Activated T-helper 2 cell treated with anti-CD3 and anti-CD28 coated beads, Interferon-gamma antibody, Interleukin-2, Interleukin-4, amounts not matched to agents 10 μg/mL and 5 μg/mL and 100 μg/mL, durations not matched to agents 14 hours and 24 hours and 36 hours (primary cell): Measurements from ENCODE around the gene CUL9. TPM values are rescaled to one million over a fixed set of nuclear protein-coding genes. Genes with fewer than 3 reads are reported as not detected.
A peak's percentile ranks its signal among the peaks of the same experiment; 100 is the strongest.
"Not testable (repeated sequence)": the region's sequence is repeated elsewhere in the genome, so short reads cannot be mapped to it uniquely, and the experiment has no call there.

Experiments used
- DNase-seq: peaks from one replicate; pipeline ENCODE4 v3.0.0; 2021; ENCODE audit warnings: low spot score
- H3K27ac Mint-ChIP-seq: one replicate; pipeline ENCODE4 v1.8.0; 2021; ENCODE audit warnings: mixed read lengths
- H3K27me3 Mint-ChIP-seq: one replicate; pipeline ENCODE4 v1.8.0; 2021; ENCODE audit warnings: low read depth, mixed read lengths
- H3K36me3 Mint-ChIP-seq: one replicate; pipeline ENCODE4 v1.8.0; 2021; ENCODE audit warnings: low read depth, mixed read lengths
- H3K4me1 Mint-ChIP-seq: one replicate; pipeline ENCODE4 v1.8.0; 2021; ENCODE audit warnings: low read depth, mixed read lengths
- H3K4me3 Mint-ChIP-seq: one replicate; pipeline ENCODE4 v1.8.0; 2021; ENCODE audit warnings: low read depth, mild to moderate bottlenecking, moderate library complexity, mixed read lengths
- H3K9me3 Mint-ChIP-seq: one replicate; pipeline ENCODE4 v1.8.0; 2021; ENCODE audit warnings: mixed read lengths
- intact Hi-C: fragments of 100-400 bp; cut with micrococcal nuclease; formaldehyde crosslinking; loops from one replicate; pipeline ENCODE4 v1.15.1; 2023
- total RNA-seq: library from RNA; stranded (reverse); gene quantifications from 2 replicates; pipeline ENCODE4 v1.2.3, GENCODE V29; 2022

The CUL9 gene
- 34.3 and 37.4 TPM in 2 replicates for total RNA-seq

DNA sequence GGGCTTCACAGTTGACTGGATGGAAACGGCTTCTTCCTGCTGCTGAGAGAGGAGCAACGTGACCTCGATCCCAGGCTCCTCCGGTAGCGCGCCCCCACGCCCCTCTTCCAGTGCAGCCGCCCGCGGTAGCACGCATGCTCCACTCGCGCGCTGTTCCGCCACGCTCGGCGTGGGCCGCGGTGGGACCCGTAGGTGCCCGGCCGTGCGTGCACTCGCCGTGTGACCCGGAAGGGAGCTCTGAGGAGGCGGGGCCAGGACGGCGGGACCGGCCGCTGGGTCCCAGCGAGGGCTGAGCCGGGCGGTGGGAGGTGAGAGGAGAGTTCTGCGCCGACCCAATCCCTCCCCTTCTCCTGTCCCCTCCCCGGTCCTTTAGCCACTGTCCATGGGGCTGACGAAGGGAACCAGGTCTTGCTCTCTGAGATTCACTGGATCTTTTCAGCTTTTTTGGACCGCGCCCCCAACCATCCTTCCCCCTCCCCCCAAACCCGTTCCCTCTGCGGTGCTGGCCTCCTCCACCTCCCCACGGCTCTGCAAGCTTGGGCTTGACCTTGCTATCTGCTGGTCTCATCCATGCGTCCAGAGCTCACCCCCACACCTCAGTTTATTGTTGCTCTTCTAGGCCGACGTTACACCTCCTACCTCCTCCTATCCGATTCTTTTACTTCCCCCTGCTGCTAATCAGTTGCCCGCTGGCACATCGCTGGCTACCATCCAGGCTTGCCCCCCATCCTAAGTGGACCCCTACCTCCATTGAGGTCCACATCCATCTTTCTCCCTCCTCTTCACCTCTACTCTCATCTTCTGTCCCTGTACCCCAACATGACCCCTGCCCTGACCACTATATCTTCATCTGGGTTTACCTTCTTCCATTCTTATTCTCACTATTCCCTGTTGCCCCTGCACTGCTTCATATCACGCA, at the start of gene CUL9:
TSS of gene CUL9 (plus strand) at position 255 of the 919 bp plus-strand sequence. CDS start 2,115 bp downstream, outside the sequence.
- Mint-ChIP-seq H3K27ac (peak within 1 kb of the TSS; percentile 82), H3K27me3 (no peaks in the 10 kb centered on the region), H3K4me1 (peaks cover 38% of the 10 kb centered on the region), H3K36me3 (peaks cover 37% of the 10 kb centered on the region), H3K4me3 (peak within 1 kb of the TSS; percentile 98), H3K9me3 (no peaks in the 10 kb centered on the region)
- DNase-seq: peak; percentile 76
- intact Hi-C loops: loop anchor here (1.0 kb wide), 1 partner anchor 8 kb away; no protein-coding TSS in a partner anchor

DNA sequence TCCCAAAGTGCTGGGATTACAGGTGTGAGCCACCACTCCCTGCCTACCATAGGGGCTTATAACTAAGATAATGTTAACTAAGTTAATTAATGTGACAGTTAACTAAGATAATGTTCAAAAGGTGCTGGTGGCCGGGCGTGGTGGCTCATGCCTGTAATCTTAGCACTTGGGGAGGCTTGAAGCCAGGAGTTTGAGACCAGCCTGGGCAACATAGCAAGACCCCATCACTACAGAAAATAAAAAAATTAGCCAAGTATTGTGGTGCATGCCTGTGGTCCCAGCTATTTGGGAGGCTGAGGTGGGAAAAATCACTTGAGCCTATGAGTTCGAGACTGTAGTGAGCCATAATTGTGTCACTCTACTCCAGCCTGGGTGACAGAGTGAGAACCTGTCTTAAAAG, 43.7 kb upstream of the CUL9 start:
- no peaks in the 10 kb centered on the region for H3K36me3 Mint-ChIP-seq
- intact Hi-C loops: no loop called here

DNA sequence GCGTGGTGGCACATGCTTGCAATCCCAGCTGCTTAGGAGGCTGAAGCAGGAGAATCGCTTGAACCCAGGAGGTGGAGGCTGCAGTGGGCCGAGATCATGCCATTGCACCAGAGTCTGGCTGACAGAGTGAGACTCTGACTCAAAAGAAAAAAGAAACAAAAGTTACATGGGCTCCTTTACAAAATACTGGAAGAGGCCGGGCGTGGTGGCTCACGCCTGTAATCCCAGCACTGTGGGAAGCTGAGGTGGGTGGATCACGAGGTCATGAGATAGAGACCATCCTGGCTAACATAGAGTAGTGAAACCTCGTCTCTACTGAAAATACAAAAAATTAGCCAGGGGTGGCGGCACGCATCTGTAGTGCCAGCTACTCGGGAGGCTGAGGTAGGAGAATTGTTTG, 42.0 kb upstream of the CUL9 start:
- intact Hi-C loops, H3K9me3 Mint-ChIP-seq, H3K4me1 Mint-ChIP-seq, H3K27me3 Mint-ChIP-seq, H3K36me3 Mint-ChIP-seq, H3K27ac Mint-ChIP-seq, H3K4me3 Mint-ChIP-seq, DNase-seq: not testable (repeated sequence)

More for the DNA sequence above, 43.7 kb upstream of the CUL9 start:
- DNase-seq: no peak
- no peaks in the 10 kb centered on the region for H3K9me3 Mint-ChIP-seq
- H3K4me3 Mint-ChIP-seq: no peak overlapping the region
- H3K4me1 Mint-ChIP-seq: no peaks in the 10 kb centered on the region
- H3K27me3 Mint-ChIP-seq: no peaks in the 10 kb centered on the region
- no peak overlapping the region for H3K27ac Mint-ChIP-seq

DNA sequence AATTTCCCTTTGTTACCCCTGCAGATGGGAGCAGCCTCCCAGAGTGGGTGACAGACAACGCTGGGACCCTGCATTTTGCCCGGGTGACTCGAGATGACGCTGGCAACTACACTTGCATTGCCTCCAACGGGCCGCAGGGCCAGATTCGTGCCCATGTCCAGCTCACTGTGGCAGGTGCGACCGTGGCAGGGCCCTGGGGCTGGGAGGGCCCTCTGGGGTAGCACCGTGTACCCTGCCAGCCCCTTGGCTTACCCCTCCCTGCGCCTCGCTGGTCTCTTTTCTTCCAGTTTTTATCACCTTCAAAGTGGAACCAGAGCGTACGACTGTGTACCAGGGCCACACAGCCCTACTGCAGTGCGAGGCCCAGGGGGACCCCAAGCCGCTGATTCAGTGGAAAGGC, 40.4 kb upstream of the CUL9 start:
- intact Hi-C loops: no loop called here
- peaks cover 4% of the 10 kb centered on the region for H3K4me1 Mint-ChIP-seq
- H3K27ac Mint-ChIP-seq: no peak overlapping the region
- no peaks in the 10 kb centered on the region for H3K9me3 Mint-ChIP-seq
- H3K36me3 Mint-ChIP-seq: no peaks in the 10 kb centered on the region
- H3K27me3 Mint-ChIP-seq: no peaks in the 10 kb centered on the region
- no peak overlapping the region for H3K4me3 Mint-ChIP-seq
- DNase-seq: no peak

DNA sequence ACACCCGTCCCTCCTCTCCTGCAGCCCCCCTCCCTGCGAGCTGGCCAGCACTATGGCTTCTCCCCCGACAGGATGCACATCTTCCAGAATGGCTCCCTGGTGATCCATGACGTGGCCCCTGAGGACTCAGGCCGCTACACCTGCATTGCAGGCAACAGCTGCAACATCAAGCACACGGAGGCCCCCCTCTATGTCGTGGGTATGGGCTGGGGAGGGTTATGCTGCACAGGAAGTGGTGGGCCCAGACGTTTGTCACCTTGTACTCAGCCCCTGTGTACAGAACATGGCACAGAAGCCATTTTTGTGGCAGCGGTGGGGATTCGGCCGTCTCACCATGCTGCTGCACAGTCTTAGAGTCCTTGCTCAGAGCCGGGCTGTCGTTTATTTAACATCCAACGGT, 39.9 kb upstream of the CUL9 start:
- H3K27ac Mint-ChIP-seq: no peak overlapping the region
- no peak overlapping the region for H3K4me3 Mint-ChIP-seq
- H3K9me3 Mint-ChIP-seq: no peaks in the 10 kb centered on the region
- no peaks in the 10 kb centered on the region for H3K36me3 Mint-ChIP-seq
- H3K27me3 Mint-ChIP-seq: no peaks in the 10 kb centered on the region
- DNase-seq: no peak
- H3K4me1 Mint-ChIP-seq: peaks cover 4% of the 10 kb centered on the region
- intact Hi-C loops: no loop called here

DNA sequence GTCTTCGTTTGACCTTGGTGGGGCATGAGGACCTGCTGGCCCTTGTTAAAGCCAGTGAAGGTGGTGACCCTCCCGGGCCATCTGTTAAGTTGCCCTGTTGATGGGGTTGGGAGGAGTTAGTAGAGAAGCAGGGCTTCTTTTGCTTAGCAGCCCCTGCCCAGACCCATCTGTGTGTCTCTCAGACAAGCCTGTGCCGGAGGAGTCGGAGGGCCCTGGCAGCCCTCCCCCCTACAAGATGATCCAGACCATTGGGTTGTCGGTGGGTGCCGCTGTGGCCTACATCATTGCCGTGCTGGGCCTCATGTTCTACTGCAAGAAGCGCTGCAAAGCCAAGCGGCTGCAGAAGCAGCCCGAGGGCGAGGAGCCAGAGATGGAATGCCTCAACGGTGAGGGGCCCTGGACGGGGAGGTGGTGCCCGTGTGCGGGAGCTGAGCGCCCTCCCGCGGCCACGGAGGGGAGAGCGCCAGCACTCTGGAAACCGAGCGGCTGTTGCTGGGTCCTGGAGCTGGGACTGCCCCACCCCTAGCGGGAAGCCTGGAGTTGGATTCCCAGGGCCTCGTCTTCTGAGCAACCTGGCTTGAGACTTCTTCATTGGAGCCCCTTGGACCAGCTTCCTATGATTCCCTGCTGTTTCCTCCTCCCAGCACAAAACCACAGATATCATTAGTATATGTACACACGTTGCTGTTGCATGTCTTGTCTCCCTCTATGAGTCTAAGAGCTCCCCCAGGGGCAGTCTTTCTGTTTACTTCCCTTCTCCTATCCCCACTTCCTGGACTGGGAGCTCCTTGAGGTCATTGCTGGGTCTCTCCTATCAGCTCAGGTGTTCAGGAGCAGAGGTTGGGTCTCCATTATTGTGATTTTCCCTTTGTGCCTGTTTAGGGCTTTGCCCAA, 38.5 kb upstream of the CUL9 start:
- H3K27me3 Mint-ChIP-seq: no peaks in the 10 kb centered on the region
- intact Hi-C loops: loop anchor here (1.0 kb wide), 3 partner anchors 73 to 242 kb away; no protein-coding TSS in a partner anchor
- peak; percentile 70 for DNase-seq
- H3K36me3 Mint-ChIP-seq: no peaks in the 10 kb centered on the region
- no peak overlapping the region for H3K4me3 Mint-ChIP-seq
- H3K9me3 Mint-ChIP-seq: no peaks in the 10 kb centered on the region
- peak overlapping the region; percentile 25 for H3K27ac Mint-ChIP-seq
- H3K4me1 Mint-ChIP-seq: peaks cover 8% of the 10 kb centered on the region

DNA sequence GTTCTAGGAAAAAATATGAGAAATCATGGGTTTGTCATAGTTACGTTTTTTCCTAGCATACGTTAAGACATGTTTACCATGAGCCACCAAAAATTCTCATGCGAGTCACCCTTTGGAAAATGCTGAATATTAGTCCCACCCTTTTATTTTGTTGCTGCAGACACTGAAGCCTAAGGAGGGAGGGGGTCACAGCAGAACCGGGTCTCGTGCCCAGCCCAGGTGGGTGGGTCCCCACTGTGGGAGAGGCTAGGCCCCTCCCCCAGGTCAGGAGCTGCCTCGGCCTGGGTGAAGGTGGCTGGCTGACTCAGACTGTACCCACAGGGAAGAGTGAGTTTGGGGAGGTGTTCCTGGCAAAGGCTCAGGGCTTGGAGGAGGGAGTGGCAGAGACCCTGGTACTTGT, 37.1 kb upstream of the CUL9 start:
- Mint-ChIP-seq H3K9me3 (no peaks in the 10 kb centered on the region), H3K4me3 (no peak overlapping the region), H3K27ac (no peak overlapping the region), H3K4me1 (peaks cover 8% of the 10 kb centered on the region), H3K27me3 (no peaks in the 10 kb centered on the region), H3K36me3 (no peaks in the 10 kb centered on the region)
- intact Hi-C loops: no loop called here
- DNase-seq: no peak

DNA sequence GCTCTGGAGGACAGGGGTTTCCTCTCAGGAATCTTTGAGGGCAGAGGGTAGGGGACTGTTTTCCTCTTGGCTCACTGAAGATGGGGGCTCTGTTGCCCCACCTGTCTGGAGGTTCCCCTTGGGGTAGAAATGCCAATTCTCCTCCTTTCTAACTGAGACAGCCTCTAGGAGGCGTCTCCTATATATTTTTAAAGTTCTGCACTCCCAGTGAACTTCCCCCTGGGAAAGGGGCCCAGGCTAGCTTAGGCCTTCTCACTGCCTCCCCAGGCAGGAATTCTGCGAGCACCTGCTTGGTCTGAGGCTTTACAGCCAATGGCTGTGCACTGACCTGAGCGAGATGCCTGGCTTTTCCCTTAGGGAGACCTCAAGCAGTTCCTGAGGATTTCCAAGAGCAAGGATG, 35.7 kb upstream of the CUL9 start:
- no peak for DNase-seq
- intact Hi-C loops: no loop called here
- no peak overlapping the region for H3K27ac Mint-ChIP-seq
- peaks cover 8% of the 10 kb centered on the region for H3K4me1 Mint-ChIP-seq
- no peaks in the 10 kb centered on the region for H3K9me3 Mint-ChIP-seq
- no peaks in the 10 kb centered on the region for H3K36me3 Mint-ChIP-seq
- H3K4me3 Mint-ChIP-seq: no peak overlapping the region
- H3K27me3 Mint-ChIP-seq: no peaks in the 10 kb centered on the region

DNA sequence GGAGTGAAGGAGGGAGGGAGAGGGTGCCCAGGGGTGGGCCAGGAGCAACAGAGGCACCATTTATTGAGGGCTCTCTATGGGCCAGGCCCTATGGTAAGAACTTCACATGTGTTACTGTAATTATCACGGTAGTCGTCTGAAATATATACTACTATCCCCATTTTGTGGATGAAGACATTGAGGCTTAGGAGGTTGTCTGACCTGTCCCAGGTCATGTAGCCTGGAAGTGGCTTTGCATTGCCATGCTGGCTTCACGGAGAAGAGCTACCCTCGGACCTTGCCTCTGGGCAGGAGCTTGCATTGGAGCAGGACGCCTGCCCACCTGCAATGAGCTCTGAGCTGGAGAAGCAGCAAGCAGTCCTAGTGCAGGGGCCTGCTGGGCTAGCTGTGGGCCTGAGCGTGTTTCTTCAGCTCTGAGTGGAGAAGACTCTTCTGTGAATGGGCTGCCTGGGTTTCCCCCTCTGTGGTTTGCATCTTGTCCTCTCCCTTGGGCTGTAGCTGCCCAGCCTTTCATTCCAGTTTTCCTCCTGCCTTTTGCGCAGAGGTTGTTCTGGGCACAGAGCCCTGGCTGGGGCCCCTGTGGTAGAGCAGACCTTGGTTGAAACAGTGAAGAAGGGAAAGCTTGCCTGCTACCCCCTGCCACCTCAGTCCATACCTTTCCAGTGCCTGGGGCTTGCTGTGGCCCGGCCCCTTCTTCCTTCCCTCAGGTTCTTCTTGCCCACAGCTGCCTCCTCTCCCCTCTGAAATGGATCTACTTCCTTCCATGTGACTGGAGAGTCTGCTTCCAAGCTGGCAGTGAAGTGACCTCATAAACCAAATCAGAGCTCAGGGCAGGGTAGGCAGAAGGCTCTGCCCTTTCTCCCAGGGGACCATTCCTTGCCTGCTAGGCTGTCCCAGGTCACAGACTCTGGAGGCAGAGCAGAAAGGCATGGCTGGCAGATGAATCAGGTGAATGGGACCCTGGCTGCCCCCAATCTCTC, 35.0 kb upstream of the CUL9 start:
- DNase-seq: no peak
- H3K9me3 Mint-ChIP-seq: no peaks in the 10 kb centered on the region
- peaks cover 8% of the 10 kb centered on the region for H3K4me1 Mint-ChIP-seq
- H3K27me3 Mint-ChIP-seq: no peaks in the 10 kb centered on the region
- H3K27ac Mint-ChIP-seq: no peak overlapping the region
- H3K4me3 Mint-ChIP-seq: no peak overlapping the region
- intact Hi-C loops: no loop called here
- H3K36me3 Mint-ChIP-seq: no peaks in the 10 kb centered on the region

DNA sequence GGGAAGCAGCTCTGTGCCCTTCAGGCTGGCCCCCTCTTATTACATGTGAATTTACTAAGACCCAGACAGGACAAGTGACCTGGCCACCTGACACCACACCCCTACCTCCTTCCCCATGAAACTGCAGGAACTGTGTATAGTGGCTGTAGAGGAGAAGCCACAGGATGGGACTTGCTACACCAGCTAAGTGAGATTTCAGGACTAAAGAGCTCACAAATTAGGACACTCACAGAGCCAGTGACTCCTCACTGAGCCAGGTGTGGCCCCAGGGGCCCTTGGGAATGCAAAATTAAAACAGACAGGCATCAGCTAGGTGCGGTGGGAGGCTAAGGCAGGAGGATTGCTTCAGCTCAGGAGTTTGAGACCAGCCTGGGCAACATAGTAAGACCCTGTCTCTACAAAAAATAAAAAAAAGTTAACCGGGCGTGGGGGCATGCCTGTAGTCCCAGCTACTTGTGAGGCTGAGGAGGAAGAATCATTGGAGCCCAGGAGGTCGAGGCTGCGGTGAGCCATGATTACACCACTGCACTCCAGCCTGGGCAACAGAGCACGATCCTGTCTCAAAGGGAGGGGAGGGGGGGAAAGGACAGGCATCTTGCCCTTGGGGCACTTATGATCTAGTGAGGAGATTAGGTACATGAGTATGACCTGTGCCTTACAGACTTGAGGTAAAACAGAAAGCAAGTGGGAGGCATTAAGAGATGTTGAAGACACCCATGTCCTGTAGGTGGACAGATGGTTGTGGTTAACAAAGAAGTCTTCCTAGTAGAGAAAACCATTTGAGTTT, 34.1 kb upstream of the CUL9 start:
- Mint-ChIP-seq H3K27ac (no peak overlapping the region), H3K9me3 (no peaks in the 10 kb centered on the region), H3K36me3 (no peaks in the 10 kb centered on the region), H3K27me3 (no peaks in the 10 kb centered on the region), H3K4me3 (no peak overlapping the region), H3K4me1 (peaks cover 8% of the 10 kb centered on the region)
- intact Hi-C loops: no loop called here
- no peak for DNase-seq

DNA sequence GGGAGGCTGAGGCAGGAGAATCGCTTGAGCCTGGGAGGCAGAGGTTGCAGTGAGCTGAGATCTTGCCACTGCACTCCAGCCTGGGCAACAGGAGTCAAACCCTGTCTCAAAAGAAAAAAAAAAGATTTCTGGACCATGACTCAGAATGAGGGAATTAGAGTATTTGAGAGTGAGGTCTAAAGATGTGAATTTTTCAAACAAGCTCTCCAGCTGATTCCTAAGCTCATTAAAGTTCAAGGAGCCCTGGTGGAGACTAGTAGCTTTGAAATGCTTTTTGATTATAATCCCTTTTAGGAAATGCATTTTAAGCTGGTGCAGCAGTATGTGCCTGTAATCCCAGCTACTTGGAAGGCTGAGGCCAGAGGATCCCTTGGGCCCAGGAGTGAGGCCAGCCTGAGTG, 32.7 kb upstream of the CUL9 start:
- H3K36me3 Mint-ChIP-seq: no peaks in the 10 kb centered on the region
- H3K9me3 Mint-ChIP-seq: no peaks in the 10 kb centered on the region
- no peak for DNase-seq
- intact Hi-C loops: no loop called here
- no peak overlapping the region for H3K27ac Mint-ChIP-seq
- H3K4me1 Mint-ChIP-seq: peaks cover 4% of the 10 kb centered on the region
- H3K27me3 Mint-ChIP-seq: no peaks in the 10 kb centered on the region
- H3K4me3 Mint-ChIP-seq: no peak overlapping the region
